Testis (tissue), 2 donors: ENCODE data around the gene KLF11.

ENCODE experiments used
- CTCF ChIP-seq, 3 experiments: fragments of 450-650 bp in 2 of 3; fragments of 200-600 bp in 1 of 3; sonication (generic) in 1 of 3; IDR thresholded peaks; one replicate each; pipeline ENCODE4 v1.5.1; 2016 to 2019; ENCODE audit warnings: antibody characterized with exemption in 3 of 3, mild to moderate bottlenecking in 2 of 3, moderate library complexity in 1 of 3
- POLR2A ChIP-seq: fragments of 450-650 bp; IDR thresholded peaks from one replicate; pipeline ENCODE4 v1.6.1; 2017; ENCODE audit warnings: antibody characterized with exemption, mild to moderate bottlenecking, moderate library complexity

GRCh38 chr2:10038716-10039115 is 4.6 kb upstream of the KLF11 start:
- no peak for TF ChIP-seq CTCF (IDR thresholded peaks at IDR 0.05)
- no peak for TF ChIP-seq POLR2A
